GM19397 (cell line): Measurements from ENCODE around the gene ASTN1.

Experiments used
- ATAC-seq: cut with Tn5 transposase; IDR thresholded peaks from one replicate; pipeline ENCODE4 v1.9.1; 2021; ENCODE audit warnings: mild to moderate bottlenecking, moderate library complexity; ENCODE audit not compliant: unreplicated experiment

ASTN1 gene

DNA sequence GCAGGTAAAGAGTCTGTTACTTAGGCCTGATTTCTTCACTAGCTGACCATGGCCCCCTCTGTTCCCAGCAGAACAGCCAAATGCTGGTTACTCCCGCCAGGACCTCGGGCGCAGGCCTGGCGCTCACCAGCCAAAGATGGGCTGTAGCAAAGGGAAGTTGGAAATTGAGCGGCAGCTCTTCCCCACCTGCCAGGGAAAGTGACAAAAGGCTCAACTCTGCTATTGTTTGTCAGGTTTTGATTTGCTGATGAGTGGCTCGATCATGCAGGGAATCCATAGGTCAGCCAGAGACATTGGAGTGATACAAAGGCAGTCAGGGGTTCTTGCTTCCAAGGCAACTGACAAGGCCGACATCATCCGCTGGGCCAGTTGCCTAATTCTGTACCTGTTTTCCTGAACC, 120.1 kb downstream of the ASTN1 start:
- no peak for ATAC-seq

DNA sequence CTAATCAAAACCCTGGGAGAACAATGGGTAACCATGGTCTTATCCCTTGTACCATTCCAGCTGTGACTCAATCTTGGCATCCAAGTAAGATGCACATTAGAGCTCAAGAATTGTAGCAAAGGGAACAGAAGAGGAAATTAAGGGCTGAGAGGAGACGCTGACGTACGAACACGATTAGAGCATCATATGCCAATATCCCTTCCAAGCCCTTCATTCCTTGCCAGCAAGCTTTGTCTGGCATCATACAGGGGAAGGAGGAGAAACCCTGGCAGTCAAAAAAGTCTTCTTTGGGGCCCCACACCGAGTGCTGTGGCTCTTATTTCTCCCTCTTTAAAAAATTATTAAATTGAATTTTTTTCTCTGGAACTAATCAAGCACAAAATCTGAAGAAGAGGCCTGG, 120.9 kb downstream of the ASTN1 start:
- no peak for ATAC-seq

DNA sequence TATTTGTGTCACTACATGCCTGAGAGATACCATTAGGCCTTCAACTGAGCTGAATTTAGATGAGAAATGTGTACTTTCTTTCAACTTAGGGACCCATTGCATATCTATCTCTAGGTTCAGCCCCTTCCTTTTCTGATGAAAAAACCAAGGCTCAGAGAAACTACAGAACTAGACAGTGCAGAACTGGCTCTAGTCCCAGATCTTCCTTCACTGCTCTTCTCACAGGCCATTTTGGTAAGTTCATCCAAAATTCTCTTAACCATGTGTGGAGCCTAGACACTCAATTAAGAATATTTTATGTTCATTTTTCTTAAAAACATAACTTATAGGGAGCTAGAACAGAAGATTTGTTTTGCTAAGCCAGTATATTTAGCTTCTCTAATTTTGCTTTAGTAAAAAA, 128.9 kb downstream of the ASTN1 start:
- ATAC-seq: no peak

DNA sequence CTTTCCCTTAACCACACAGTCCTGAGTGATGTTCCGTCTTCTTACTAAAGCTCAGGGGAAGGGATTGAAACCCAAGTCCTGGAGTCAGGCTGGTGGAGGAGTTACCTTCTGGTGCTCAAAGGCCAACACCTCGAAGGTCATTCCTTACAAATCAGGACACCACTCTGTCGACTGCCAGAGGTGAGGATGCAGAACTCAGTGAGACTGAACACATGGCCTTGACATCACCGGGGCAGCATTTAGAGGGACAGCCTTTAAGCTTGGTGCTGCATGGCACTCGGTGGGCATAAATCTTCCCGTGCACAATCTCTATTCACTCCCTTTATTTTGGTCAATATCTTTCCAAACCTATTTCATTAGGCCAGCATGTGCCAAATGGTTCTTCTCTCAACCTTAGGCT, 130.9 kb downstream of the ASTN1 start:
- ATAC-seq: no peak

DNA sequence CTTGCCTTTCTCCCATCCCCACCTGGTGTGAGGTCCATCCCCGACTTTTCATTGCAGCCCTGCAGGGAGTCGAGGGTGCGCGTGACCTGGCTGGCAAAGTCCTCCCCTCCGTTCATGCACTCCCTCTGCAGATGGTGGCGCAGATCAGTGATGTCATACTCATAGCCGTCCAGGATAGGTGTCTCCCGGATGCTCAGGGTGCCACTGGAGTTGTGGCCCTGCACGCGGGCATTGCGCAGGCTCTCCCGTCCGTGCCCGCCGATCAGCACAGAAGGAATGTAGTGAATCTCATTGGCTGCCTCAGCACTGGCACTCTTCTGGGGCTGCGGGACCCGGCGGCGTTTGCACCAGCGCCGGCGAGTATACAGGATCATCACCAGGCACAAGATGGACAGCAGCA, 132.1 kb downstream of the ASTN1 start:
- no peak for ATAC-seq

DNA sequence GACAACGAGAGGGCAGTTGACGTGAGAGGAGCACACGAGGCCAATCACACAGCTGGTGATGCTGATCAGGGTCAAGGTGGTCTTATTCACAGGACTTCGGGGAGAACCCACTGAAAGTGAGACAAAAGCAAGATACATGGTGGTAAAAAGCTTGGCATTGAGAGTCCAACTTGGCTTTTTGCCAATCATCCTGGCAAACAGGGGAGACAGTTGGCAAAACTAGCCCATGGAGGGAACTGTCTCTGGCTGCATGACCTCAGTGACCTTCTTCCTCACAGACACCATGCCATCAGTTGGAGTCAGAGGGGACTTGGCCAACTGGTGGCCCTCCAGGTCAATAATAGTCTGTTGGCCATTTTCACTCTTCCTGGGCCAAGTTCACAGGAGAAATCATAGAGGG, 139.9 kb downstream of the ASTN1 start:
- no peak for ATAC-seq

DNA sequence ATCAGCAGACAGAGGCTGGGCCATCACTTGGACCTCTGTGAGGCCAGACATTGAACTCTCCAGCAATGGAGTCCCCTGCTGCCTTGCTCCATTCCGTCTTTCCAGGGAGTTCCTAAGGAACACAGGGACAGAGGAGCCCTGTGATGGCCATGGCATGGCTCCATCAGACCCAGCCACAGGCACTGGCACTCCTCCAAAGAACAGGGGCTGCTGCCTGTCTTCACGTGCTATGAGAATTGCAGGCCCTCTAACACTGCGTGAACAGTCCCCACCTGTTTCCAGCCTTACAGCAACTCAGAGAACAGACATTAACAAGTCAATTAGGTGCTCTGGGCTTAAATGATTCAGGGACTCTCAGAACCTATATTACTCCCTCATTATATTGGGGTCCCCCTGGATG, 140.8 kb downstream of the ASTN1 start:
- ATAC-seq: no peak

DNA sequence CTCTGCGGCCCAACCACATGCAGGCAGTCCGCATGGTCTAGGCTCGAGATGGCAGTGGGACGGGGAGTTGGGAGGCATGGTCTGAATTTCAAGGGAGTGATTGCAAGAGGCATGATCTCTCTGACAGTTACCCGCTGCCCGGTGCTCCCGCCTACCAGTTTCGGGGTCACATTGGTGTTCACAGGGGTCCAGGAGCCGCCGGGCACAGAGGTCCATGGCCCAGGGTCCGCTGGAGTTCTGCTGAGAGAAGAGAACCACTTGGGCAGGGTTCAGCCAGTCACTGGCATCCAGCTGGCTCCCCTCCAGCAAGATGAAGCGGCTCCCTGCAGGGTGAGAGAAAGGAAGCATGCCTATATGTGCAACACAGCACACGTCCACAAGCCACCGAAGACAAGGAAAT, 141.3 kb downstream of the ASTN1 start:
- no peak for ATAC-seq

DNA sequence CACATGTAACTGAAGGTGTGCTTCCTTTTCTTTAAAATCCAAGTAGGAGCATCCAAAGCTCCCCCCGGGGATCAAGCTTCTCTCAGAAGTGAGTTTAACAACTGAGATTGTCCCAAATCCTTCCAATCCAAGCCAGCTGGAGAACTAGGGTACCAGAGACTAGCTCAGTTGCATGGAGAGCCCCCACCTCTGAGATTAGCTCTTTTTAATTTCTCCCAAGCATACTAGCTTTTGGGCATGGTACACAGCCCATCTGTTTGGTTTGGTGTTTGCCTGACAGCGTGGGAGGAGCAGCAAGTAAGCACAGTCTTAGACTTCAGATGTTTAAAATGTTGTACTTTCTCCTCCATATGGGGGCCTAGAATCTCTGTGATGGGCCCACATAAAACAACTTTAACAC, 142.8 kb downstream of the ASTN1 start:
- no peak for ATAC-seq

DNA sequence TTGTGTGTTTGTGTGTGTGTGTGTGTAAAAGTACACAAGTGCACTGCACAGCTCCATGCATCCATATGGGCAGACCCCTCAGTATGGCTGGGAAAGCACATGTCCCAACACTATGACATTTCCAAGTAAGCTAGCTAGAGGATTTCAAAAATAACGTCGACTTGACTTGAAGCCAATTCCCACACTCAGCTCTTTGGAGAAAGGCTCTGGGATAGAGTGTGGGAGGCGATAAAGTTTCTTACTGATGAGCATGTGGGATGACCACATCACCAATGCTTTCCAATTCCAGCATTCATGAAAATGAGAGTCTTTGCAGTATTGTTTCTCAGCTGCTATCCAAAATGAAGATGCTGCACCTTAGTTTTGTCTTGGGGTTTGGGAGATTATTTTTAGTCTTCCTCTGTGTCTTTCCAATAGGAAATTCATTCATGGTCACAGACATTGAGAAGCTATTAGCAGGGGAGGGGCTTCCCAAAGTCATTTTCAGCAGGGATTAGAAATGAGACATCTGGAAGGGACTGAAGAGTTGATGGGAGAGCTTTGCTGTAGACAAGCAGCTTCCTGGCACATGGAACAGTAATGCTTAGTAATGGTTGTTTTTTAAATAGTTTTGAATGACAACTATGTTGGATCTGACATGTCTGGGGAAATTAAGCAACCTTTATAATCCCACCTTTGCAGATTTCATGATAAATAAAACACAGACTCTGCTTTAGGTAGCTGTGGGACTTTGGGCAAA, 143.5 kb downstream of the ASTN1 start:
- ATAC-seq: no peak

DNA sequence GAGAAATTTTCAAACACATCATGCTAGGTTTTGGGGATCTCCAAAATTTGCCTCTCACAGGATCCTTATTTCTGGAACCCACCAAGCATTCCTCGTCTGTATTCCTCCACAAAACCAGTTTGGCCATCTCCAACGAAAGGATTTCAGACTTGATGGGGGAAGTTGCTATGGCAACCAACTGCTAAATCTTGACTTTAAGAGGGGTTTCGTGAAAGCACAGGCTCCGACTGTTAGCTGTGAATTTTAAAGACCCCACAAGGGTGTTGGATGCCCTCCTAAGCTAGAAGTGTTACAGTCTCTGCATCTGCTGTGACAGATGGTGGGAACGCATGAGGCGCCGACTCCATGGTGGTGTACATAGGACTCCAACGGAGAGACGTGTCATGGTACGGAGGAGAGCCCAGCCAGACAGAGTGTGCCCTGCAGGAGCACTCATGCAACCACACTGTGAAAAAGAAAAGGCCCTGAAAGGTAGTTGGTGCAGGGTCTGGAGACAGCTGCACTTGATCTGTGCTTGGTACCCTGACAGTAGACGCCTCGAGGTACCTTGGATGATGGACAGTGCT, 147.1 kb downstream of the ASTN1 start:
- ATAC-seq: no peak

DNA sequence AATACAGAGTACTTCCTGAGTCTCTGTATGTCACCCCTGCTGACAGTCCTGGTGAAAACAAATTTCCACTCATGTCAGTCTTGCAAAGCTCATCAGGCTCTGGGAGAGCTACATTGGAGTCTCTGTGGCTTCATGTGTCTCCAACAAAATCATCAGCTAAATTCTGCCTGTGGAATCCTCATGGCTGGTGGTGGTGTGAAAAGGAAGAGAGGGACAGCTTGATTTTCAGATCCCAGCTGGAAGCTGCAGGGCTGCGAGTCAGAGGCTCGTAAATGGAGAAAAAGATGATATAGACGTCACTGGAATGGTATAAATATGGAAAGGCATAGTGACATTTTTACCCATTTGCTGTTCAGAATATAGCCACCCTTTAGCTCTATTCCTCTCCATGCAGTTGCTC, 150.2 kb downstream of the ASTN1 start:
- ATAC-seq: no peak

DNA sequence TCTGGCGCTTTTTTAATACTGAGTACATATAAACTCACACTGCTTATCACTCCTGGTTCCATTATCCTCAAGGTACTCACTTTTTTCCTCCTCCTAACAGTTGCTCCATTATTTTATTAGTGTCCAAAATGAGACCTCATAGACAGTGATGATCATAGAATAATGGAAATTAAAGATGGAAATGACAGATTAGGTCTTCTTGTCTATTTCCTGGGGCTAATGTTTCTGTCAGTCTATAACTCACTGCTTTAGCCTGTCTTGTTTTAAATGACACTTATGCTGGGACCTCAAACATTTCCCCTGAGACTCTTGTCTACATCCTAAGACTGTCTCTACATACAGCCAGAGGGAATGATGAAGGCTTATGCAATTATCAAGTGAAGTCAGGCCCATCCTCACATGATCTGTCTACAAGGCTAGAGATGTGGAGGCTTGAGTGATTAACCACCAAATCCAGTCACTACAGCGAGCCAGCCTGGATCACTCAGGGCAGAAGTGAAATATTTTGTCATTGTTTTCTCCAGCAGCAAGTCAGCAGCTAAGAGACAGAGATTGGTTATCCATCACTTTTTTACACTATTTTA, 152.1 kb downstream of the ASTN1 start:
- no peak for ATAC-seq

DNA sequence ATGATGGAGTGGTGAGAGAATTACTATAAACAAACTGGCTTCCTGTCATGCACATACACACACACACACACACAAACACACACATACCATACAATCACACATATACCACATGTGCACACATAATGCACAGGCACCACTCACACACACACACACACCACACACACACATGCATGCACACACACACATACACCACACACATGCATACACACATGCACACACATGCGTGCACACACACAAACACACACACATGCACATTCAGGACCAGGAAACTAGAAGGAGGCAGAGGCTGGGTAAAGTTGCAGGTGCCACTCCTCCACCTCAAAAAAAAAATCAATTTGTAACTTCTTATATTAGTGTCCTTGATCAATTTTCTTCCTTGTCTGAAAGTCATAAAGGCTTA, 153.0 kb downstream of the ASTN1 start:
- no peak for ATAC-seq

DNA sequence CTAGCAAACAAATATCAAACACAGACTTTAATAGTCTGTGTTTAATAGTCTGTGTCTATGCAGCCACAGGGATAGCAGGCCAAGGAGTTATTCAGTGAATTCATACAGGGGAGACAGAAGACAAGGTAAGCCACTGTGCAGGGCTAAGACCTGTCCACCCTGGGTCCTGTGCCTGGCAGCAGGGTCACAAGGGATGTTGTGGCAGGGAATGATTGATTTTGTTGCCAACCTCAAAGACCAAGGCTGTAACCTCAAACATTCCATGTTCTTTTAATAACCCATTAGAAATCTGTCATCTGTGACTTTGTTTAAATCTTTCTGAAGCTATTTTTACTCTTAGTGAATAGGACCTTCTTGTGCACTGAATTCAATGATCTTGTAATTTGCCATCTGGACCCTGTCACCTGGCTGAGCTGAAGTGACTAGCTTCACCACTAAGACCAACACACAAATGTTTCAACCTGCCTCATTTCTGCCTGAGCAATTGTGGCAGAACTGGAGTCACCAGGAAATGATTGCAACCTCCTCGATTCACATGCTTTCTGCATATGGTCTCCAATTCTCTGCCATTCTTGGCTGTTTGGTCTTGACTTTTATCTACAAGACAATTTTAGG, 154.2 kb downstream of the ASTN1 start:
- no peak for ATAC-seq

DNA sequence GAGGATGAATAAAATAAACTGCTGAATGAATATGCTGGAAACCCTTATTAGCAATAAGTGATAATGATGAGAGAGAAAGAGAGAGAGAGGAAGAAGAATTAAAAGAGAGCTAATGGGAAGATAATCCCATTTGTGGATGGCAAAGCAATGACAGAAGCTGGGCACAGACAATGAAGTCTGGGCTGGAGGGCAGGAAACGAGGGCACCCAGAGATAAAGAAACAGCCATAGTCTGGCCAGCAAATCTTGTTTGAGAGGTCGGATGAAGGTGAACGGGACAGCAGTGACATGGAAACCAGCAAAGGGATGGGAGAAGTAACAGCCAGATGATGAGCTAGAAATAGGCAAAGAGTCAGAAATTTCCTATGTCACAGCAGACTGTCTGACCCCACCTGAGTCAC, 155.9 kb downstream of the ASTN1 start:
- no peak for ATAC-seq

DNA sequence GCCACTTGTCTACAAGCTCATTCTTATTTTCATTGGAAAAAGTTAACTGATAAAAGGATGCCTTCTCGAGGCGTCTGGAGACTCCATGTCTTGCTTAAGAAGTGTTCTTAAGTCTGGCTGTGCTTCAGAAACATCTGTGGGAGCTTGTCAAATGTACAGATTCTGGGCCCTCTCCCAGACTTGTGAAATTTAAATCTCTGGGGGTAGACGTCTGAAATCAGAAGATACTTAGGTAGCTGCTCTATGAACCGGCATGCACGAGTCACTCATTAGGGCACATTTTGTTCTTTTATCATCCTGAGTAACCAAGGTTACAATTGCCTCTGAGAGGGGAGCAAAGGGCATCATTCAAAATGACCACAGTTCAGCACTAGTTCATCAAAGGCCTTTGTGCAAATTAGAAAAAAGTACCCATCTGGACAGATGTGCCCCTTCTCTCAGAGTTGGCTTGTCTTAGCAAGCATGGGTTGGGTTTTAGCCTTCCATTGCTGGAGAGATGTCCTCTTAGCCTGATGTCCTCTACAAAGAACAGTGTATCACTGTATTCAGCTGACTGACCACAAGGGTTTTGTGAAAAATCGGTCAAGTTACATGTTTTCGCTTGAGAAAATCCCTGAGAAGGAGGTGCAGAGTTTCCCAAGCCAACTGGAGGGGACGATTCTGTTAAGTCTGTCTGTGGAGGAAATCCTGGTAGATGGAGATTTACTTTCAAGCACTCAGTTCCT, 156.9 kb downstream of the ASTN1 start:
- ATAC-seq: no peak

DNA sequence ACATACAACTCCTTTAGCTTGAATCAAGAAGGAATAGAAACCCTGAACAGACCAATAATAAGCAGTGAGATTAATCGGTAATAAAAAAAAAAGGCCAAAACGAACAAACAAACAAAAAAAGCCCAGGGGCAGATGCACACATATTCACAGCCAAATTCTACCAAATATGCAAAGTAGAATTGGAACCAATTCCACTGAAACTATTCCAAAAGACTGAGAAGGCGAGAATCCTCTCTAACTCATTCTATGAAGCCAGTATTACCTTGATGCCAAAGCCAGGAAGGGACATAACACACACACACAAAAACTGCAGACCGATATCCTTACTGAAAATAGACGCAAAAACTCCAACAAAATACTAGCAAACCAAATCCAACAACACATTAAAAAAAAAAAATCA, 161.6 kb downstream of the ASTN1 start:
- ATAC-seq: no peak

DNA sequence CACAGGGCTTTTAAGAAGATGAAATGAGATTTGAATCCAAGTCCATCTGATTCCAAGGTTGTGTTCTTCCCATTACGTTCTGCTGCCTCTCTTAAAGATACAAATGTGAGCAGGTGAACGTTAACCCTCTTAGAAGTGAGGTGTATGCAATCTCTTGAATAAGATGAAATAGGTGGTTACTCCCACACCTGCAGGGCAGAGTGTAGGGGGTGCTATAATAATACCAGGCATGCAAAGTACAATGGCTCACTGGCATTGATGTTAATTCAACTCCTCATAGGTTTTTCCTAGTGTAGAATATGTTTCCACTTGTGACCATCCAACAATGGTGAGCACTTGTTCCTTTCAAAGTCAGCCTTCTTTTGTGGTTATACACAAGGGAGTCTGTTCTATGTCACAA, 163.0 kb downstream of the ASTN1 start:
- no peak for ATAC-seq

DNA sequence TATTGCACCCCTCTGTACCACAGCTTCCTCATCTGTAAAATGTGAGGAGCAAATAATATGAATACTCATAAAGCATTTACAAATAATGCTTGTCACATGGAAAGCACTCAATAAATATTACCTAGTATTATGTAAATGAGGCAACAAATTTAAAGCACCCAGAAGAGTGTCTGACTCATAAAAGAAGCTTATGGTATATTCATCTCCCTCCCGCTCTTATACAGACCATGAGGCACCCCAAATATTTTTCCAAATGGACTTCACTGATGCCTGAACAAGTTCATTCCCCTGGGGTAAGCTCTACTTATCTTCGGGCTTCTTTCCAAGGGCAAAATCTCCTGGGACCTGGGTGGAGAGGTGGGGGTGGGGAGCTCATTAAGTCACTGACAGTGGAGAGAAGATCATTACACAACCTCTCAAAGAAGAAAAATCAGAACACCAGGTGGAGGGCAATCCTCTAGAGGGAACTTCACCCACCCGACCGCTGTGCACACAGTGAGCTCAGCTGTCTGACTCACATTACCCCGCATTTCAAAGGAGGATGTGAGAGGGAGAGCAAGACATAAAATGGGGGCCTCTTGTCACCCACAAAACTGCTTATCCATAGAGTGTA, 166.2 kb downstream of the ASTN1 start:
- ATAC-seq: no peak

DNA sequence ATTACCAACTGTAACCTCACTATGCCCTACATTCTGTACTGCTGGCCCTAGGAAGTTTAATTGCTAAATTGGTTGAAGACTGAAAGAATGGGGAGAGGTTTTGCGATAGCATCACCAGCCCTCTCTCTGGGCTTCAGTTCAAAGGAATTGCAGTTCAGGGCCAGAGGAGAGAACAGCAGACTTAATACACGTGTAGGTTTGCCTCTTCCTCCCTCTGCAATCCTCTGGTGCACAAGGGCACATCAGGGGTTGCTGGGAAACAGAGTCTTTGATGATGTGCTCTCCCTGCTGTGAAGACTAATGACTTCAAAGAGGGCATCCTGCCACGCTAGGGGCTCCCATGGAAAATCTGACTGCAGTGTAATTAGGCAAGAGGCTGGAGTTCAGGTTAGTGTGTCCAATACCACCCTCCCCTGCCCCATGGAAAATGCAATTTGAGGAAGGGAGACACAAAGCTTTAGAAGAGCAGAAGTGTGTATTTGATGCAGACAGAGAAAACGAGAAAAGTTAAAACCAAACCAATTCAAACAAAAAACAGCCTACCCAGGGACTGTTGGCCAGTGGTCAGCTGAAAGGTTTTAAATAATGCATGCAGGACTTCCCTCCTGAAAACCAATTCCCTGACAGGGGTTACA, 167.9 kb downstream of the ASTN1 start:
- no peak for ATAC-seq
